HG02943 (cell line): ENCODE measurements around the gene CDKAL1.
"Not testable (repeated sequence)": the region's sequence is repeated elsewhere in the genome, so short reads cannot be mapped to it uniquely, and the experiment has no call there.

Experiments used
- ATAC-seq: cut with Tn5 transposase; IDR thresholded peaks from one replicate; pipeline ENCODE4 v1.9.1; 2021; ENCODE audit warnings: mild to moderate bottlenecking, low read depth, moderate library complexity; ENCODE audit not compliant: unreplicated experiment

The CDKAL1 gene

DNA sequence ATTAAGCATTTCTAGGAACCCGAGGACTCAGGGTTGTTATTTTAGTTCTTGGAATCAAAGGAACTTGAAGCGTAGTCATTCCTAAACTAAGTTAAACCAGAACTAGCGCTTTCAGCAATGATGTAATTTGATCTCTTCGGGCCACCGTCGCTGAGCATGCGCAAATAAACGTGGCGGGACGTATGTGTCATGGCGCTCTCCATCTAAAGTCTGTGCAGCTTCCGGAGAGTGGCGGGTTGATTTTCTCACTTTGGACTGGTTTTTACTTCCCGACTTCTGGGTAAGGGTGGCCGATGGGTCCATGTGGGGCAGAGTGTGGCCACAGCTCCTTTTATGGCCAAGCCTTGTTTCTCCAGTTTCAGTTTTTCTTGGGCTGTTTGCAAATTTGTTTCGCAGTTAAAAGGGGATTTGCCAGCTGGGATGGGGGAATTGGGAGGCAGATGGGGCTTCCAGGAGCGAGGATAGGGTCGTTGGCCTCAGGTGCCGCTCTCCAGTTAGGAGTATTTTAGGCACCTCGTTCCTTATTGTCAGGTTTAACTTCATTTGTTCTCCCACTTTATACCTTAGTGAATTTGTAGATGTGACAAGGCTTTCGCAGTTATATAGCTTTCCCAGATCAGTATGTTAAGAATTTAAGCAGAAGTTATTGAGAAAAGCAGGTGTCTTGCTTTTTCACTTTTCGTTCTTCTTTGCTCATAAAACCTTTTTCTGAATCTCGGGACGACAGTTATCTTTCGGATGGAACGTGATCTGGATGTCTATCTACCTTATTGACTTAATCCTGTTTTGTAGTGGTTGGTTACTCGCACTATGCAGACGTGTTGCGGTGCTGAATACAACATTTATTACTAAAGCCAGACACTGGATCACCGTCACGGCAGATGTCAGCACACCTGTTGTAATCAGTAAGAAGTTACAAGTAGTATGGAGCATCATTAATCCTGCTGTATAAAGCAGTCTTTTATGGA lies at the start of gene CDKAL1:
TSS of gene CDKAL1 (plus strand) at position 163 of the 968 bp plus-strand sequence. CDS start 11,894 bp downstream, outside the sequence.
- ATAC-seq, result peak; percentile 71

DNA sequence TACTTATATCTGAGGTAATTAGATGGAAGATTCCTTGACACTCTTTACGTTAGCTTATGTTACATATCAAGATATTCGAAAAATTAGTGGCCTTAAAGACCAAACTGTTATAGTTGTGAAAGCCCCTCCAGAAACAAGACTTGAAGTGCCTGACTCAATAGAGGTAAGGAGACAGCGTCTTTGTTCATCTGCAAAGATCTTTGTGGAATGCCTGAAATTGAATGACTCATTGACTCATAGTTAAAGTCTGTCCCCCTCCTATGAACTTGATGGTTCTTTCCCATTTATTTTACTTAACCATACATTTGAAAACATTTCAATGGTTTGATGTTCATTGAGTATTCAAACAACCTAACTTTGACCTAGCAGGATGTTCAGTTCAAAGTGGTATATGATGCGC lies 47.6 kb upstream of the CDKAL1 start:
- ATAC-seq, result no peak

DNA sequence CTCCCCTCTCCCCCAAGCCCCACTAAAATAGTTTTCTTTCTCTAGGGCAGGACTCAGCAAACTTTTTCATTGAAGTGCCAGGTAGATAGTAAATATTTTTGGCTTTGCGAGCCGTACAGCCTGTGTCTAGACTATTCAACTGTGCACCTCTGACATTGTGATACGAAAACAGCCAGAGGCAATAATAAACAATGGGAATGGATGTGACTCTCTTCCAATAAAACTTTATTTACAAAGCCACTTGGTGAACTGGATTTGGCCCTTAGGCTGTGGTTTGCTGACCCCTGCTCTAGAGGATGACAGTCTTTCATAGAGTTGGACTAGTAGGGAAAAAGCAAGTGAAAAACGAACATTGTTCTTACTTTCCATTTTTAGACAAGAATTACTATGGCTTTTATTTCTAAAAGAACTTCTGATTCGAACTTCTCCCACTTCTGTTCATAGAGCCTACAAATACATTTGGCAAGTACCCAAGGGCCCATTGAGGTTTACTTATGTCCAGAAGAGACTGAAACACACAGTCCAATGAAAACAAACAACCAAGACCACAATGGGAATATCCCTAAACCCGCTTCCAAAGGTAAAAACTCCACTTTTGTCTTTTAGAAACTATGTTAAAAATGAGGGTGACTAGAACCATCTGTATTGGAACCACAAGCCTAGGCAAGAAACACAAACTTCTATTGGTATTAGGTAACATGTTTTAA lies 46.4 kb upstream of the CDKAL1 start:
- no peak for ATAC-seq

DNA sequence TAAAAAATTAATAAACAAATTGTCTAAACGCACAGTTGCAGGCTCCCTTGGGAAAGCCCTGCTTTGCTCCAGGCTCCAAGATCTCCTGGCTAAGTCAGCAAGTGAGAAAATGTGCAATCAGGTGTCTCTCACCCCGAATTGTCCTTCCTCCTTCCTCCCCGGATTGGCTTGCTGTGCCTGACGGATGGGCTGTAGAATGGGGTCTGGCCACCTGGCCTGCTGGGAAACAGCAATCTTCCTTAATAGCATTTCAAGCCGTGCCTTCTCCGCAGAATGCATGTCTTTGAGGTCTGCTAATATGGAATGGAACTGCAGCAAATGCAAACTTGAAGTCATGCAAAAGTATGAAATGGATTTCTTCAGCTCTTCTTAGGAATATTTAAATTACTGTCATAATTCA lies 43.7 kb upstream of the CDKAL1 start:
- ATAC-seq, result no peak

DNA sequence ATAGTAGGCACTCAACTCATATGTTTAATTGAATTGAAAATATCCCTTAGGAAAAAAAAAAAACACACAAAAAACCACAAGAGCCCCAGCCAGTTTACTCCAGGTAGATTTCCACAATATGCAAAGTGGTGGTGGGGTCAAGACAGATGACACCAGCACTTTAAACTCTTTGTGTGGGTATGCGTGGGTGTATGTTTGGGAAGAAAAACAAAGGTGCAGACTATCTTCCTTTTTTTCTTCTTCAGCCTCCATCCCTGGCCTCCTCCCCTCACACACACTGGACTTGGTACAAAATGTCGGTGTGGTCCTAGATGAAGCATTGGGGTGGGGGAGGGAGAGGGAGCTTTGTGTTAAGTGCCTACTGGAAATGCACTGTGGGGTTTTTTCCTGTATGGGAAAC lies 42.2 kb upstream of the CDKAL1 start:
- ATAC-seq, result no peak

DNA sequence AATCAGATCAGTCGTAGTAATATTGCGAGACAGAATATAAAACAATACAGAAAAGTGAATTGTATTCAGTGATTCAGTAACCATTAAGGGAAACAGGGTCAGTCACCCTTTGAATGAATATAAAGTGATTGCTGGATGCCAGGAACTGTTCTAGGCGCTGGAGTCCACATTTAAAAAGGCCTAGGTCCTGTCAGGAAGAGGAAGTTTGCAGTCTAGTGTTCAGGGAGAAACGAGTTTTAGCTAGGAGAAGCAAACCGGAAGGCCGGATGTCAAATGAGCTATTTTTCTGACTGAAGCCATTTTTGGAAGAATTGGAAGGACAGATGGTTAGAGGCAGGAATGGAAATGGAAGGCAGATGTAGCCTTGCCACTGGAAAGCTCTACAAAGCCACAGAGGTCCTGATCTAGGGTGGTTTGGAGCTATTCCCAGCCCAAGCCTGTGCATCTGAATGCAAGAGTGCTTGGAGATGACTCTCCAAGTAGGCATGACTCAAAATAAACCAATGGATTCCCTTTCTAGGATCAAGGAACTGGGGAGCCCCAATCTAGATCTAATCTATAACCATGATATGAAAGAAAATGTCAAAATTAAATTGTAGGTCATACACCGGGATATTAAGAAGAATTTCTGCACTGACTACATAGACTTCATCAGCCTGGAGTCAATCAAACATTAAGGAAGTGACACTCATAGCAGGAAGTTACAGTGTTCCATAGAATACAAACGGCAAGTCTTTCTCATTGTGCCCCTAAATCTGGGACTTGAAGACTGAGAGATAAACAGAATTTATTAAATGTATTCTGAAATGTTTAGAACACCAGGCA lies 36.8 kb upstream of the CDKAL1 start:
- no peak for ATAC-seq

DNA sequence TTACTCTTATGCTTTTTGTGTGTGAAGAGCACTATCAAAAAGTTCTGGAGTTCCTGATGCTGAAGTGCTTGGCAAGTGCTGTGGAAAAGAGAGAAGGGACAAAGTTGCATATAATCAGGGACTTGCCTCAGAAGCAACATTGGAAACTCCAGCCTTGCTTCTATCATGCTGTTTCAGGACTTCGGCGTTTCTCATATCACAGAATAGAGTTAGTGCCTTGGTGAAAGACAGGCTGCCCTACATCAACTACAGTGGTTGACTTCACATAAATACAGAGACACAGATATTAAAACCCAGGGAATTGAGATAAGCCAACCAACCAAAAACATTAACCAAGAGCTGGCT lies 36.2 kb upstream of the CDKAL1 start:
- ATAC-seq, result no peak

DNA sequence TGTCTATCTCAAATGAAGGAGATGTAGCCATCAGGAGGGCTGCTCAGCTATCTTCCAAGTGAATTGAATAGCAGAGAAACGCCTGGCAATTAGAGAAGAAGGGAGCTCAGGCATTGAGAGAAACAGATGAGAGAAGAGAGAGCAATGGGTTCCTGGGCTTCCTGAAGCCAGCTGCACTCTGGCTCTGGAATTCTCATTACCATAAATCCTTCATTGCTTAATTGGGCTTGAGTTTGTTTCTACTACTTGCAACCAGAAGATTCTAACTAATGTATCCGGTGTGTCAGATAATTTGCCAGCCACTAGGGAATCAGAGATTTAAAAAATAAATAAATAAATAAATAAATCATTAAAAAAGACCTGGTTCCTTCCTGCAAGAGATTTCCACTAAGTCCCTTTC lies 25.0 kb upstream of the CDKAL1 start:
- ATAC-seq, result no peak

DNA sequence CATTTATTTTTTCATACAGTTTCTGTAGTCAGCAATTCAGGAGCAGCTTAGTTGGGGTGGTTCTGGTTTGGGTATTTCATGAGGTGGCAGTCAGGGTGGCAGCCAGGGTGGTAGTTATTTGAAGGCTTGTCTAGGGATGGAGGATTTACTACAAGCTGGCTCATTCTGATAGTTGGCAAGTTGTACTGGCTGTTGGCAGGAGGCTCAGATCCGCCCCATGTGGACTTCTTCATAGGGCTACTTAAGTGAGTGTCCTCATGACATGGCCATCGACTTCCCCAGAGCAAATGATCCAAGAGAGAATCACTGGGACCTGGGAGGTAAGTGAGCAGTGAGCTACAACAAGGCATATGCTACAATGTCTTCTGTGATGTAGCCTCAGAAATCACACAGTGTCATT lies 22.4 kb upstream of the CDKAL1 start:
- no peak for ATAC-seq

DNA sequence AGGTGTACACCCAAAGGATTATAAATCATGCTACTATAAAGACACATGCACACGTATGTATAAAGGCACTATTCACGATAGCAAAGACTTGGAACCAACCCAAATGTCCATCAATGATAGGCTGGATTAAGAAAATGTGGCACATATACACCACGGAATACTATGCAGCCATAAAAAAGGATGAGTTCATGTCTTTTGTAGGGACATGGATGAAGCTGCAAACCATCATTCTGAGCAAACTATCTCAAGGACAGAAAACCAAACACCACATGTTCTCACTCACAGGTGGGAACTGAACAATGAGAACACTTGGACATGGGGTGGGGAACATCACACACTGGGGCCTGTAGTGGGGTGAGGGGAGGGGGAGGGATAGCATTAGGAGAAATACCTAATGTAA lies 9.0 kb upstream of the CDKAL1 start:
- ATAC-seq, result not testable (repeated sequence)

DNA sequence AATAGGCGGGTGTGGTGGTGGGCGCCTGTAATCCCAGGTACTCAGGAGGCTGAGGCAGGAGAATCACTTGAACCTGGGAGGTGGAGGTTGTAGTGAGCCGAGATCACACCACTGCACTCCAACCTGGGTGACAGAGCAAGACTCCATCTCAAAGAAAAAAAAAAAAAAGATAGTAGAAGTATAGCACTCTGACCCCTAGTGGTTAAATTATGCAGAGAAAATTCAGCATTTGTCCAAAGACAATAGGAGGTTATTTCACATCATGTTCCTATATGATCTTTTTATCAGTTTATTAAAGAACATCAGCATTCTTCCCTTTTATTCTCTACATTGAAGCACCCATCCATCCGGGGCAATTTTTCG lies 5.2 kb upstream of the CDKAL1 start:
- not testable (repeated sequence) for ATAC-seq

DNA sequence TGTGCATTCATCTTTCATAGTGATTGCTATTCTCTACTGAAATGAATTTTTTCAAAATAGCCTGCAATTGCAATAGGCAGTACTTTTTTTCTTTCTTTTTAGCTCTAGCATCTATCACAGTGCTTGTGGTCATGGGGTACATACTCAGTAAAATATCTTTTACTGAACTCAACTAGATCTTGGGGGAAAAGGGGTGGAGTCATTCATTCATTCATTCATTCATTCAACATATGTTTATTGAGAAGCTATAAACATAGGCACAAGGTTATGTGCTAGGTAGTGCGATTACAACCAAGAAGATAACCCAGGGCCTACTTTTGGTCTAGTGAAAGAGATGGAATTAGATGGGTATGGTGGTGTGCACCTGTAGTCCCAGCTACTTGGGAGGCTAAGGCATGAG lies 1.4 kb upstream of the CDKAL1 start:
- ATAC-seq, result no peak

DNA sequence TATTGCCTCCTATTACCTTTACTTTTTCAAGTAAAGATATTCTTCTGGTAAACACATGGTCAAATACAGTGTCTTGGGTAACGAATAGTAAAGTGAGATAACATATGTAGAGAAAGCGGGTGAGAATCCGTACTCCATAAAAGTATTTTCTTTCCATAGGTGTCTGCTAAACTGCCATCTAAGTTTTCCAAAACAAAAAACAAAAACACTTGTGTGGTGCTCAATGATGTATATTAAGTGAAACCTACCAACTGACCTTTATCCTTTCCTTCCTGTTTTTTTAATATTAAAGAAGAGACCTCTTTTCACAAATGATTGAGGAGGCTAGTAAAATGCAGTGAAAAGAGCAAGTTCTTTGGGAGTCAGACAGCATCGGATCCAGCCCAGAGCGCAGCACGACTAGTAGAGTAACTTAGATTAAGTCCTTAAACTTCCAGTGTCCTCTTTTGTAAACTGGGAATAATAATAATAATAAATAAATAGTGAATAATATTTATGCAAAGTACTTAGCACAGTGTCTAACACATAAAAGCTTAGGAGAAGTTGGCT lies 437 bp upstream of the CDKAL1 start:
- peak; percentile 3 for ATAC-seq

DNA sequence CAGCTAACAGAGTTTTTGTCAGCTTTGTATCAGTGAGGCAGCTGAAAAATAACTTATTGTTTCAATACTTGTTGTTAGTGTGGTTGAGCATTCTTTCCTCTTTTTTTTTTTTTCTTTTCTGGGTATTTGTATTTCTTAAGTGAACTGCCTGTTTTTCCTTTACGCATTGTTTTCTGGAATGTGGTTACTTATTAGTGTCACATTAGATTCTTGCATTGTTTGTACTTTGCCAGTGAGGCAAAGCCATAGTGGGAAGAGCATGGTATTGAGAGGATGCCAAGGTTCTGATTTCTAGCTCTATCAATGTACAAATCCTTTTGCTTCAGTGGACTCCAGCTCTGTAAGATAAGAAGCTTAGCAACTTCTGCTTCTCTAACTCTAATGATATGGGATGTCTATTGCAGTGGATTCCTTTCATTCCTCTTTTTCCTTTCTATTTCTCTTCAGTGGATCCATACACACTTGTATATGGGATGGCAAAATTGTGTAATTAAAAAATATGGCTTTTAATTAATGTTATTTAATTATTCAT lies 3.9 kb downstream of the CDKAL1 start:
- ATAC-seq, result no peak

DNA sequence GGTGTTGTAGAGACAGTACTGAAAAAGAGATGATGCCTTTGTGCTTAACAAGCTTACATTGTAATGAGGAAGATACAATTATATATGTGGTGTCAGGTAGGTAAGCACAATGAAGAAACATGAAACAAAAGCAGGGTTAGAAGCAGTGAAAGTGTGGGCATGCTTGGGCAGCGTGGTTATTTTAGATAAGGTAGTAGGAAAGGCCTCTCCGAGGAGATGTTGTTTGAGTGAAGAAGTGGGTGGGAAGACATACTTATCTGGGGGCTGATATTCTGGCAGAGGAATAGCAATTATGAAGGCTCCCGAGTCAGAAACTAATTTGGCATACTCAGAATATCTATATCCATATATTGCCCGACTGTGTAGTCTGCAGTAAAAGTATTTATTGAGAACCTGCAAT lies 4.7 kb downstream of the CDKAL1 start:
- ATAC-seq, result no peak

DNA sequence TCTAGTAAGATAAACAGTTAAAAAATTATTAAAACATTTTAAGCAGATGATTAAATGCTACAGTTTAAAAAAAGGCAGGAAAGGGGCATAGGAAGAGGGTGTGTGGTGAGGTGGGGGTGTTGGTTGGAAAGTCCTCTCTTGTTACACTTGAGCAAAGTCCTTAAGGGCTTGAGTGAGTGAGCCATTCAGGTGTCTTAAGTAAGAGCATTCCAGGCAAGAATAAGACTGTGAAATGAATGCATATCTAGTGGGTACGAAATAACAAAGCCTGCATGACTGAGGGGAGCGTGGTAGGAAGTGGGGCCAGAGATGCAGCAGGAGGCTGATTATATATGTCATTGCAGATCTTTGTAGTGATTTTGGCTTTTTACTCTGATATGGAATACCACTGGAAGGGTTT lies 5.1 kb downstream of the CDKAL1 start:
- ATAC-seq, result no peak

DNA sequence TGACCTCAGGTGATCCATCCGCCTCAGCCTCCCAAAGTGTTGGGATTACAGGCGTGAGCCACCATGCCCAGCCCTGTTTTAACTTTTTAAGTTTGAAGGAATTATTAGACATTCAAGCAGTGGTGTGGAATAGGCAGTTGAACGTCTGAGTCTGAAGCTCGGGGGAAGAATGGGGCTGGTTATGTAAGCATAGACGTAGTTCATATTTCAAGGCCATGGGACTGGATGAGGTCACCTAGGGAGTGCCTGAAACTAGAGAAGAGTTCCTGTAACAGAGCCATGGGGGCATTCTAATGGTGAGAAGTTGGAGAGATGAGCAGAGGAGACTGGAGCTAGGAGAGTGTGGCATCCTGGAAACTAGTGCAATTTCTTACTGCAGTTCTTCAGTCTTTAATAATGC lies 6.4 kb downstream of the CDKAL1 start:
- ATAC-seq, result no peak

DNA sequence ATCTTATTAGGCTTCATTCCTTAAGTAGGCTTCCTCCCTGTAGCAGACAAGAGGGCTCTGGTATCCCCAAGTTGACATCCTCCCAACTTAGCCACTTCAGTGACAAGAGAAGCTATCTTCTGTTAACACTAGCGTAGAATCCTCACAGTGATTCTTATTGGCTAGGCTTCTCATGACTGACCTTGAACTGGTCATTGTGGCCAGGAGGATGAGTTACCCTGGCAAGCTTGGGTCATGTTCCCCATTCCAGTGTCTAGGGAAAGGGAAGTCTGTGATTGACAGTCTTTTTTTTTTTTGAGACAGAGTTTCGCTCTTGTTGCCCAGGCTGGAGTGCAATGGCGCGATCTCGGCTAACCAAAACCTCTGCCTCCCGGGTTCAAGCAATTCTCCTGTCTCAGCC lies 7.1 kb downstream of the CDKAL1 start:
- no peak for ATAC-seq

DNA sequence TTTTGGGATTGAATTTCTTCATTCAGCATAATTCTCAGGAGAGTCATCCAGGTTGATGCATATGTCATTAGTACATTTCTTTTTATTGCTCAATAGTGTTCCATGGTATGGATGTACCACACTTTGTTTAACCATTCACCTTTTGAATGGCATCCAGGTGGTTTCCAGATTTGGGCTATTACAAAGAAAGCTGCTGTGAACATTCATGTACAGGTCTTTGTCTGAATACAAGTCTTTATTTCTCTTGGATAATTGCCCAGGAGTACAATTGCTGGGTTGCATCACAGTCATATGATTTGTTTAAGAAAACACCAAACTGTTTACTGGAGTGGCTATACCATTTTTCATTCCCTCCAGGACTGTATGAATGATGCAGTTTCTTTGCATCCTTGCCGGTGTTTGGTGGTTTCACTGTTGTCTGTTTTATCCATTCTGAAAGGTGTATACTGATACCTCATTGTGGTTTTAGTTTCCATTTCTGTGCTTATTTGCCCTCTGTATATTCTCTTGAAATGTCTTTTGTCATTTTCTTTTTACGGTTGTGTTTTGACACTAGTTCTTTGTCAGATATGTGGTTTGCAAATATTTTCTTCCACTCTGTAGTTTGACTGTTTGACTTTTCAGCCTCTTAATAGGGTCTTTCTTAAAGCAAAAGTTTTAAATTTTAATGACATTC lies 8.8 kb downstream of the CDKAL1 start:
- peak; percentile 99 for ATAC-seq

DNA sequence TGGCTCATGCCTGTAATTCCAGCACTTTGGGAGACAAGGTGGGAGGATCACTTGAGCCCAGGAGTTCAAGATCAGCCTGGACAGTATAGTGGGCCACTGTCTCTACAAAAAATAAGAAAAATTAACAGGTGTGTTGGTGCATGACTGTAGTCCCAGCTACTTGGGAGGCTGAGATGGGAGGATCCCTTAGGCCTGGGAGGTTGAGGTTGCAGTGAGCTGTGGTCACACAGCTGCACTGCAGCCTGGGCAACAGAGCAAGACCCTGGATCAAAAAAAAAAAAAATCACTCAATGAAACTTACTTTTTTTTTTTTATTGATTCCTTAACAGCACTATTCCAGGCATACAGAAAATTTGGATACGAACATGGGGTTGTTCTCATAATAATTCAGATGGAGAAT lies 14.0 kb downstream of the CDKAL1 start:
- no peak for ATAC-seq
